Mononuclear cell (primary cell): Measurements from ENCODE around the gene TPRA1. TPM values are rescaled to one million over a fixed set of nuclear protein-coding genes. Genes with fewer than 3 reads are reported as not detected.

Source experiments
- H3K27me3 ChIP-seq: 2 replicates; pipeline ENCODE4 v1.6.0; 2011; ENCODE audit warnings: low read length, control low read depth; ENCODE audit not compliant: insufficient read depth
- H3K4me1 ChIP-seq: 2 replicates; pipeline ENCODE4 v1.5.1; 2011; ENCODE audit warnings: mild to moderate bottlenecking, low read length, control low read depth; ENCODE audit not compliant: insufficient read depth
- H3K4me3 ChIP-seq: 2 replicates; pipeline ENCODE4 v1.5.1; 2011; ENCODE audit warnings: mild to moderate bottlenecking, low read length, moderate library complexity
- H3K9me3 ChIP-seq: 2 replicates; pipeline ENCODE4 v1.5.1; 2011; ENCODE audit warnings: low read depth, mild to moderate bottlenecking, control low read depth, low read length
- total RNA-seq: library from RNA; depleted of rRNA; stranded (reverse); fragments of >200 nt; gene quantifications from one replicate; pipeline ENCODE4 v1.2.3, GENCODE V29; 2012

Gene TPRA1
- 9.3 TPM for total RNA-seq

GRCh38 chr3:127590593-127591465, at the start of gene TPRA1:
TSS of gene TPRA1 (minus strand) at chr3:127590733. CDS start at chr3:127580146, 10,587 bp downstream.
- Histone ChIP-seq H3K9me3 (no peaks in the 10 kb centered on the region), H3K4me1 (peaks cover 35% of the 10 kb centered on the region), H3K4me3 (peak within 1 kb of the TSS; percentile 78), H3K27me3 (no peaks in the 10 kb centered on the region)

DNA sequence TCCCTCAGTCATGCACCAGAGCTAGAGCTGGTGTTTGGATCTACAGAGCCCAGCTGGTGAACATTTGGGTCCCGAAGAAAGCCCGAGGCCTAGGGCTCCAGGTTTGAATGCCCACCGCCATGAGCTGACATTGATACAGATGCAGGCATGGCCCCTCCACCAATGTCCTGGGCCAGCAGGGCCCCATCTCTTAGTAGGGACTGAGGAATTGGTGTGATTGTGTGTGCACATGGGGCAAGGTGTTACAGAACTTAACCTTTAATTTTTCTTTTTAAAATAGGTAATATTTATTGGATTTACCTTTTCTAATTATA, 49.5 kb upstream of the TPRA1 start:
- Histone ChIP-seq H3K9me3 (no peaks in the 10 kb centered on the region), H3K4me3 (no peak overlapping the region), H3K27me3 (no peaks in the 10 kb centered on the region), H3K4me1 (peaks cover 6% of the 10 kb centered on the region)

DNA sequence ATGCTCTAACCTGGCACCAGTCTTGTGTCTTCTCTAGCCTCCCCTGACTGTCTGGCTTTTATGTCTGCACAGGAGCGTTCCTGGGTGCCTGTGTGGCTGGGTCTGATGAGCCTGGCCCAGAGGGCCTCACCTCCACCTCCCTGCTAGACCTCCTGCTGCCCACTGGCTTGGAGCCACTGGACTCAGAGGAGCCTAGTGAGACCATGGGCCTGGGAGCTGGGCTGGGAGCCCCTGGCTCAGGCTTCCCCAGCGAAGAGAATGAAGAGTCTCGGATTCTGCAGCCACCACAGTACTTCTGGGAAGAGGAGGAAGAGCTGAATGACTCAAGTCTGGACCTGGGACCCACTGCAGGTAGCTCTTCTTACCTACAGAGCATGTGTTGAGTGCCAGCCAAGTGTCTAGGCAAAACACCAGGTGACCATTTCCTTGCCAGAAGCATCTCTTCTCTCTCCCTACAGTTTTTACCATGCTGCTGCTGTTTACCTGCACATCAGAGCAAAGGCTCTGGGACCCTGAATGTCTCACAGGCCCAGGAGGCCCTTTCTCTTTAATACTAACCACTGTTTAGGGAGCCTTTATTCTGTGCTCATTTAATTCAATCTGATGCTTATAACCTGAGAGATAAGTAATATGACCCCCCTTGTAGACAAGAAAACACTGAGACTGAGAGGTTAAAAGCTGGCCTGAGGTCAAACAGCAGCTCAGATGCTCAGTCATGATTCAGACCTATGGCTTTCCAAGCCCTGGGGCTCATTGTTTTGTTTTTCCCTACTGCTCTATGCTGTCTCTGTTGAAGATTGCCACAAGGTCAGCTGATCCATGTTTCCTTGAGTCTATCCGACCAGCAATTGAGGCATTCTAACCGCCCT, 48.9 kb upstream of the TPRA1 start:
- no peak overlapping the region for H3K4me3 ChIP-seq
- no peaks in the 10 kb centered on the region for H3K27me3 ChIP-seq
- no peaks in the 10 kb centered on the region for H3K9me3 ChIP-seq
- peaks cover 6% of the 10 kb centered on the region for H3K4me1 ChIP-seq

DNA sequence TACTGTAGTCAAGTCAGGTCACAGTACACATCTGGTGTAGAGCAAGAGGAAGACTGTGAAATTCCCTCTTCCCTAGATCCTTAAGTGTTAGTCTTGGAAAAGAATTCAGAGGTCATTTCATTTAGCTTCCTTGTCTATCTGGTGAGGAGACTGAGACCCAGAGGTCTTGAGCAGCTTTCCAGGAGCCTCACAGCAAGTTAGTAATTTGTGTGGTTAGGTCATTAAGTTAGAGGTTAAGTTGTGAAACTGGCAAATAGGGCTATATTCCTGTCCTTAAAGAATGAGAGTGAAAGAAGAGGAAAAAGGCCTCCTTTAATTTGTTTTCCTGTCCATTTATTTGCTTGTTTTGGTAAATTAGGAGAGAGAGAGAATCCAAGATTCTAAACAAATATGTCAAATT, 47.4 kb upstream of the TPRA1 start:
- Histone ChIP-seq H3K9me3 (no peaks in the 10 kb centered on the region), H3K4me3 (no peak overlapping the region), H3K27me3 (no peaks in the 10 kb centered on the region), H3K4me1 (peaks cover 6% of the 10 kb centered on the region)

DNA sequence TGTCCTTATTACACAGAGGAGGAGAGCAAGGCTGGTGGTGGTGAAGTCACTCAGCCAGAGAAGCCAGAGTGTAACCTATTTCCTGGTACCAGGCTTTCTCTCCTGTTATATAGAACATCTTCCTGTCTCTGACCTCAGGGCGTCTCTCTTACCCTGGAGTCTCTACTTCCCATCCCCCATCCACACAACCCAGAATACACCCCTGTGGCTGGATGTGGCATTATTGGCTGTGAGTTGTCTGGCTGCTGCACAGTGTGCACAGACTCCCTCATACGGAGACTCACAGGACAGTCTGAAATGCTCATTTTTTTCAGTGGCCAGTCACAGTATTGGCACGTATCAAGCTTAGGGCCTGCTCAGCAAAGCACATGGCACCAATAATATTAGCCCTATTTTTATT, 47.0 kb upstream of the TPRA1 start:
- Histone ChIP-seq H3K9me3 (no peaks in the 10 kb centered on the region), H3K4me3 (no peak overlapping the region), H3K27me3 (no peaks in the 10 kb centered on the region)

DNA sequence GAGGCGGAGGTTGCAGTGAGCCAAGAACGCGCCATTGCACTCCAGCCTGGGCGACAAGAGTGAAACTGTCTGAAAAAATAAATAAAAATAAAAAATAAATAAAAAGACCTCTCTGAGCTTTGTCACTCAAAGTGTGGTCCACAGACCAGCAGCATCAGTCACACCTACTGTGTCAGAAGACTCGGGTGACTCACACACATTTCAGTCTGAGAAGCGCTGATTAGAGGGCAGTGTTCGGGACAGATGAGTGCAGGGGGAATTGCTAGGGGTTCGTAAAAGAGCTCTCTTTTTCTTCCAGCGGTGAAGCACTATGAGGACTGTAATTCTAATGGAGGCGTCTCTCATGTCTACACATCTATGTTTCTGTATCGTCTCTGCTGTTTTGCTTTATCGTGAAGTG, 44.1 kb upstream of the TPRA1 start:
- H3K4me1 ChIP-seq: peaks cover 18% of the 10 kb centered on the region
- no peaks in the 10 kb centered on the region for H3K9me3 ChIP-seq
- peaks cover 17% of the 10 kb centered on the region for H3K27me3 ChIP-seq
- no peak overlapping the region for H3K4me3 ChIP-seq

More for the DNA sequence above, 47.0 kb upstream of the TPRA1 start:
- H3K4me1 ChIP-seq: peaks cover 6% of the 10 kb centered on the region

DNA sequence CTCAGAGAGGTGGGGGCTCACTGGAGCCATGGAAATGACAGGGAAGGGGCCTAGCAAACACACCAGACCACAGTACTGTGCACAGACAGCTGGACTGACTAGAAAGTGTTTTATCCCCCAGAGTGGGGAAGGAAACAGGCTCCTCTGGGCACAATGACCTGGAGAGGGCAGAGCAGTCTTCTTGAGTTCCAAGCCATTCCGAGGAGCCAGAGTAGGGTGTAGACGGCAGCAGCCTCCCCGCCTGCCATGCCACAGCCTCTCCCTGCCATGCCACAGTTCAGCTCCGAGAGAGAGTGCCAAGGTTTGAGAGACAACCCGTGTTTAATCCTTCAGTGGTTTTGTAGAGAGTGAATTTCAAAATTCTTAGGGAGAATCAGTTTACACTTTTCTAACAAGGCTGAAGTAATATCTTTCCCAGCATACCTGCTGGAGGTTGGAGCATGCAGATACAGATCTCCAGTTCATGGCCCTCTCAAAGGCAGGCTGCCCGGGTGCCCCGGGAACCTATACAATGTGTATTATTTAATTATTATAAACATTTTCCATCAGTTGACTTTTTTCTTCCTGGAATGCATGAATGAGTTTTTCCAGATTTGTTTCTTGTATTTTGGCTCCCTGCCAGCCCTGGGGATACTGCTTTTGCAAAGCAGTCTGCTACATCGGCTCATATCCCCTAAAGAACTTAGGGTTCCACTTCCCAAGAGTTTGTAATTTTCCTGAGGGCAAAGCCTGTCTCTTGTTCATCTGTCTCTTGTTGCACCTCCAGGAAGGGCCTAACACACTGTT, 41.7 kb upstream of the TPRA1 start:
- Histone ChIP-seq H3K9me3 (no peaks in the 10 kb centered on the region), H3K27me3 (peaks cover 33% of the 10 kb centered on the region), H3K4me3 (no peak overlapping the region), H3K4me1 (peaks cover 15% of the 10 kb centered on the region)

DNA sequence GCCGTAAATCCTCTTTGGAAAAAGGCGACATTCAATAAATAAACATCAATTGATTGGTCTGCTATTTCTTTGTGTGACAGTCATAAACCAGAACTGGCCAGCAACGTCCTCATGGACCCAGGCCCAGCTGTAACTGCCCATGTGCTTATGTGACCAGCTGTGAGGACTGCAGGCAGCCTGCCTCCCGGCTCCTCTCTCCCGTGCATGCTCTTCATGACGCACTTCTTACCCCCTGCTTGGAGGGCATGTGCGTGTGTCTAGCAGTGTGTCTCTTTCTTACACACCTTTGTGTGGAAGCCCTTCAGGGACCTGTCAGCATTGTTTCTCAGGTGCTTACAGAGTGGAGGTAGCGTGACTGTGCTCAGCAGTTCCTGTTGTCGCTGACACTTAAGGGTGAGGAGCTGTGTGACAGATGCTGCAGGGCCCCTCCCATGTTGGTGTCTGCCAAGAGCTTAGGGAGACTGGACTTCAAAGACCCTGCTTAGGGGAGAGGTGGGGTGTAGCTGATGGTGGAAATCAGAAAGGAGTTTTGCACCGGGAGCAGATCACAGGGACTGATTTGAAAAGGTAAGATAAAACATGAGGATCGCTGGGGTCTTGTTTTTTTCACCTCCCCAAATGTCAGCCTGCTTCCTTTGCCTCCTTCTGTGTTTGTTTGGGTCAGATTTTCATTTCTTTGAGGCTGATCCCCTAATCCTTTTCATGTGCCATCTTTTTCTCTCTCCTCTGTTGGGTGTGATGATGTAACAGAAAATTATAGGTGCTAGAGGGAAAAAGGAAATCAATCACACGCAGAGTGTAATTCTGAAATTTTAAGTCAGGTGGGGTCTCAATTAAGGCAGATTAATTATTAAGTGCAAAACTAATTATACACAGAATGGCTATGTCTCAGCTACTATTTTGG, 40.5 kb upstream of the TPRA1 start:
- Histone ChIP-seq H3K4me1 (peaks cover 15% of the 10 kb centered on the region), H3K9me3 (no peaks in the 10 kb centered on the region), H3K27me3 (peaks cover 33% of the 10 kb centered on the region), H3K4me3 (no peak overlapping the region)

DNA sequence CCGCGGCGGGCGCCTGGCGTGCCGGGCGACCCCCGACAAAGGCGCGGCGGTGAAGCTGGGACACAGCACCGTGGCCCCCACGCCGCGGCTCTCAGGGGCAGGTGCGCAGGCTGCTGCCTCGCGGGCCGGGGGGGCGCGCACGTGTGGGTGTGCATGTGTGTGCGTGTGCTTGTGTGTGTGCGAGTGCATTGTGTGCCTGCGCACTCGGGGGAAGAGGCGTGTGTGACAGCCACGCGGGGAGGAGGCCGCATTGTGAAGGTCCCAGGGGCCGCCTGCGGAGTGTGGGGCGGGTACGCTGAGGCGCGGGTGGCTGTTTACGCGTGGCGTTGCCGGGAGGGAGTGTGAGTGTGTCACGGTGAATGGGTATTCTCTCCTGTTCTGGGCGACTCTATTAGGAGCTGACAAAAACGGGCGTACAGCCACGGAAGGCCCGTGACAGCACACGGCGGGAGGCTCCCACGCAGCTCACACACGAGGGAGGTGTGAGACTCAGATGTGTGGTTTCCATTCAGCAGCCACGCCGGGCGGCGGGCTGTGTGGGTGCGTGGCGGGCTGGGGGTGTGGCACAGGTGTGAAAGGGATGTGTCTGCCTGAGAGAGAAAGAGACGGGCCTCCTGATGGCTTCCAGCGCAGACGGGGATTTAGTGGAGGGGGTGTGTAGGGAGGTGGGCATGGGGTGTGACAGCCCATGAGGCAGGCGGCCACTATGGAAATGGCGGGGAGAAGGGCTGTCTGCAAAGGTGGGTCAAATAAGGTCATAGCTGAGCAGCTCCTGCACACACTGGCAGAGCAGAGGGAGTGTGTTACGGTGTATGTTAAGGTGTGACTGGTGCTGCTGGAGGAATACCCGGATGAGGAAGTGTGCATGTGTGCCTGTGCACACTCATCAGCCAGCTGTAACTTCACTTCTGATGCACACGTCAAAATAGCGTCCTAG, 39.2 kb upstream of the TPRA1 start:
- peak overlapping the region; percentile 10 for H3K4me3 ChIP-seq
- H3K27me3 ChIP-seq: peaks cover 33% of the 10 kb centered on the region
- no peaks in the 10 kb centered on the region for H3K9me3 ChIP-seq
- peaks cover 15% of the 10 kb centered on the region for H3K4me1 ChIP-seq

DNA sequence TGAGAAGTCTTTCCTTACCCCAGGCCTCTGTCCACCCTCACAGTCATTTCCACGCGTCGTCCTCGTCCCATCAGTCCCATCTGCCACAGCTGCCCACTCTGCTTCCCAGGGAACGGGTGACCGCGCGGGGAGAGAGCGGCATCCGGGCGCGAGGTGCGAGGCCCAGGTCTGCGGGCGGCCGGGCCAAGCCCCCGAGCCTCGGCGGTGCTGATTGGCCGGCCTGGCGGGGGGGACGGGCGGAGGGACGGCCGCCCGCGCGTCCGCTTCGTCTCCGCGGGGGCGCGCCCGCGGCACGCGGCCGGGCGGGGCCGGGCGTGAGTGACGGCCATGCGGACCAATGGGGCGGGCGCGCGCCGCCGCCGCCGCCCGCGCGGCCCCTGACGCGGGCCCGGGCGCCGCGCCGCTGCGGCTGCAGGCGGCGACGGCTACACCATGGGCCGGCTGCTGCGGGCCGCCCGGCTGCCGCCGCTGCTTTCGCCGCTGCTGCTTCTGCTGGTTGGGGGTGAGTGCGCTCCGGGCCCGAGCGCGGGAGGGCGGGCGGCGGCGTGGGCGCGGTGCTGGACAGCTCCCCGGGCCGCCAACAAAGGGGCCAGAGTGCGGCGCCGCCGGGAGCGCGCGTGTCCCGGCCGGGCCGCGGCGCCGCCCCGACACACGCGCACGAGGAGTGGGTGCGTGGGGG, 38.4 kb upstream of the TPRA1 start, which contains the start of gene PODXL2:
Gene PODXL2, plus strand, starts transcription at position 398 of the 679 bp plus-strand sequence. Its CDS starts 35 bp downstream, at position 433.
- Histone ChIP-seq H3K27me3 (peaks cover 33% of the 10 kb centered on the region), H3K4me3 (peak within 1 kb of the TSS; percentile 10), H3K9me3 (no peaks in the 10 kb centered on the region), H3K4me1 (peaks cover 15% of the 10 kb centered on the region)

GRCh38 chr3:127628426-127628787, 37.9 kb upstream of the TPRA1 start:
- Histone ChIP-seq H3K4me1 (peaks cover 15% of the 10 kb centered on the region), H3K9me3 (no peaks in the 10 kb centered on the region), H3K27me3 (peaks cover 33% of the 10 kb centered on the region), H3K4me3 (no peak overlapping the region)

- H3K4me3 ChIP-seq: no peak overlapping the region
- peaks cover 28% of the 10 kb centered on the region for H3K27me3 ChIP-seq
- no peaks in the 10 kb centered on the region for H3K9me3 ChIP-seq
- peaks cover 15% of the 10 kb centered on the region for H3K4me1 ChIP-seq
Measured at GRCh38 chr3:127625821-127626220, 35.3 kb upstream of the TPRA1 start.

GRCh38 chr3:127624063-127624462, 33.5 kb upstream of the TPRA1 start:
- peaks cover 15% of the 10 kb centered on the region for H3K27me3 ChIP-seq
- no peaks in the 10 kb centered on the region for H3K4me1 ChIP-seq
- H3K9me3 ChIP-seq: no peaks in the 10 kb centered on the region
- no peak overlapping the region for H3K4me3 ChIP-seq
